OCI-LY3 (cell line): ENCODE measurements around the gene EVX1.

Experiments
- H2AFZ ChIP-seq: fragments of 200-600, 300-600 bp; shearing (Covaris generic); 2 replicates; pipeline ENCODE4 v1.6.0; 2014; ENCODE audit warnings: antibody characterized with exemption, low read depth, low read length
- H3K27ac ChIP-seq: fragments of 200-600, 300-600 bp; sonication (generic); 2 replicates; pipeline ENCODE4 v1.5.1; 2014; ENCODE audit warnings: mild to moderate bottlenecking, low read length, moderate library complexity, mixed read lengths
- H3K27me3 ChIP-seq: fragments of 200-600, 300-600 bp; sonication (generic); 2 replicates; pipeline ENCODE4 v1.6.1; 2014; ENCODE audit warnings: low read depth, low read length, mixed read lengths
- H3K36me3 ChIP-seq: fragments of 200-600, 300-600 bp; sonication (generic); replicated peaks from 2 replicates; pipeline ENCODE3; 2014; ENCODE audit warnings: low read depth, low read length, mixed read lengths
- H3K4me1 ChIP-seq: fragments of 300-600, 200-600 bp; sonication (generic); 2 replicates; pipeline ENCODE4 v1.6.1; 2014; ENCODE audit warnings: low read length, mixed read lengths
- H3K4me2 ChIP-seq: fragments of 200-600, 300-600 bp; sonication (generic); 2 replicates; pipeline ENCODE4 v1.6.1; 2014; ENCODE audit warnings: low read length, mixed read lengths
- H3K4me3 ChIP-seq: fragments of 300-600, 200-600 bp; sonication (generic); 2 replicates; pipeline ENCODE4 v1.5.1; 2014; ENCODE audit warnings: antibody characterized with exemption, mild to moderate bottlenecking, low read length, moderate library complexity
- H3K79me2 ChIP-seq: fragments of 300-600, 200-600 bp; shearing (Covaris generic); 2 replicates; pipeline ENCODE4 v1.6.1; 2014; ENCODE audit warnings: mild to moderate bottlenecking, low read length, mixed read lengths
- H3K9ac ChIP-seq: fragments of 300-600, 200-600 bp; shearing (Covaris generic); 2 replicates; pipeline ENCODE4 v1.6.0; 2014; ENCODE audit warnings: mild to moderate bottlenecking, low read length, moderate library complexity
- H3K9me3 ChIP-seq: fragments of 200-600, 300-600 bp; shearing (Covaris generic); 2 replicates; pipeline ENCODE4 v1.6.1; 2014; ENCODE audit warnings: low read length, mixed read lengths; ENCODE audit not compliant: insufficient read depth
- H4K20me1 ChIP-seq: fragments of 200-600, 300-600 bp; sonication (generic); 2 replicates; pipeline ENCODE4 v1.6.1; 2016; ENCODE audit warnings: low read length, mixed read lengths; ENCODE audit not compliant: insufficient read depth
- CTCF ChIP-seq: fragments of 200-600, 300-600 bp; sonication (generic); IDR thresholded peaks from 2 replicates; pipeline ENCODE4 v1.5.1; 2014; ENCODE audit warnings: antibody characterized with exemption, low read length, low read depth
- EZH2phosphoT487 ChIP-seq: fragments of 200-600 bp; shearing (Covaris generic); IDR thresholded peaks from 2 replicates; pipeline ENCODE4 v1.6.1; 2018; ENCODE audit warnings: antibody characterized with exemption, mixed run types, low read depth

The EVX1 gene

GRCh38 chr7:27211764-27212204 lies 30.8 kb upstream of the EVX1 start:
- Histone ChIP-seq H3K36me3 (no peaks in the 10 kb centered on the region), H3K79me2 (no peaks in the 10 kb centered on the region), H2AFZ (no peak overlapping the region), H3K27me3 (no peaks in the 10 kb centered on the region), H3K4me2 (no peak overlapping the region), H3K4me1 (no peaks in the 10 kb centered on the region), H4K20me1 (no peaks in the 10 kb centered on the region), H3K9ac (no peak overlapping the region), H3K9me3 (no peaks in the 10 kb centered on the region), H3K4me3 (no peak overlapping the region), H3K27ac (no peak overlapping the region)
- TF ChIP-seq CTCF (no peak), EZH2phosphoT487 (no peak)

- no peaks in the 10 kb centered on the region for H3K36me3 ChIP-seq
- no peak overlapping the region for H3K27ac ChIP-seq
- H3K9ac ChIP-seq = no peak overlapping the region
- no peak overlapping the region for H3K4me3 ChIP-seq
- no peaks in the 10 kb centered on the region for H3K9me3 ChIP-seq
- H3K4me2 ChIP-seq = no peak overlapping the region
- no peaks in the 10 kb centered on the region for H3K4me1 ChIP-seq
- no peaks in the 10 kb centered on the region for H4K20me1 ChIP-seq
- TF ChIP-seq EZH2phosphoT487 (no peak), CTCF (no peak)
- no peak overlapping the region for H2AFZ ChIP-seq
- H3K27me3 ChIP-seq = no peaks in the 10 kb centered on the region
- H3K79me2 ChIP-seq = no peaks in the 10 kb centered on the region
These were observed 29.8 kb upstream of the EVX1 start for GRCh38 chr7:27212497-27213432.

- H3K27ac ChIP-seq = no peak overlapping the region
- H3K27me3 ChIP-seq = no peaks in the 10 kb centered on the region
- no peak overlapping the region for H3K4me3 ChIP-seq
- no peak overlapping the region for H3K9ac ChIP-seq
- H3K4me1 ChIP-seq = no peaks in the 10 kb centered on the region
- no peaks in the 10 kb centered on the region for H4K20me1 ChIP-seq
- no peaks in the 10 kb centered on the region for H3K79me2 ChIP-seq
- no peaks in the 10 kb centered on the region for H3K9me3 ChIP-seq
- no peak overlapping the region for H2AFZ ChIP-seq
- no peak overlapping the region for H3K4me2 ChIP-seq
- H3K36me3 ChIP-seq = no peaks in the 10 kb centered on the region
- TF ChIP-seq EZH2phosphoT487 (no peak), CTCF (no peak)
These were observed 29.0 kb upstream of the EVX1 start for GRCh38 chr7:27213433-27214238.
